ENCODE results near the gene SAE1. TPM values are rescaled to one million over a fixed set of nuclear protein-coding genes. Genes with fewer than 3 reads are reported as not detected.
A peak's percentile ranks its signal among the peaks of the same experiment; 100 is the strongest.
"Not testable (repeated sequence)": the region's sequence is repeated elsewhere in the genome, so short reads cannot be mapped to it uniquely, and the experiment has no call there.

The SAE1 gene
- total RNA-seq, 1 donor from 2014 or later = 137 TPM

DNA sequence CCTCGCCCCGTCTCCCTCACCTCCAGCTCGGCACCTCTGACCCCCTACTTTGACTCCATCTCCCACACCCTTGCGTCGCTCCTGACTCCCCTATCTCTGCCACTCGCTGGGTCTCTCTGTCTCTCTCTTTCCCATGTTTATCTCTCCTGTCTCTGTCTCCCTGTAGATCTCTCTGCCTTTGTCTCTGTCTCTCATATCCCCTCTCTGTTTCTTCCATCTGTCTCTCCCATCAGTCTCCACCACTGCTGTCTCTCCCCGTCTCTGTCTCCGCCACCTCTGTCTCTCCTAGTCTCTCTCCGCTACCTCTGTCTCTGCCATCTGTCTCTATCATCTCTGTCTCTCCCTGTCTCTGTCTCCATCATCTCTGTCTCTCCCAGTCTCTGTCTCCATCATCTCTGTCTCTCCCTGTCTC is 112.7 kb downstream of the SAE1 start:
- Mint-ChIP-seq H3K4me1 (peaks cover 19% of the 10 kb centered on the region), H3K36me3 (no peaks in the 10 kb centered on the region), H3K4me3 (peak overlapping the region; percentile 48), H3K9me3 (no peaks in the 10 kb centered on the region), H3K27me3 (ENCODE audit: low read depth) (peaks cover 3% of the 10 kb centered on the region), H3K27ac (peak overlapping the region; percentile 86)
- TF ChIP-seq, protein P1, sequence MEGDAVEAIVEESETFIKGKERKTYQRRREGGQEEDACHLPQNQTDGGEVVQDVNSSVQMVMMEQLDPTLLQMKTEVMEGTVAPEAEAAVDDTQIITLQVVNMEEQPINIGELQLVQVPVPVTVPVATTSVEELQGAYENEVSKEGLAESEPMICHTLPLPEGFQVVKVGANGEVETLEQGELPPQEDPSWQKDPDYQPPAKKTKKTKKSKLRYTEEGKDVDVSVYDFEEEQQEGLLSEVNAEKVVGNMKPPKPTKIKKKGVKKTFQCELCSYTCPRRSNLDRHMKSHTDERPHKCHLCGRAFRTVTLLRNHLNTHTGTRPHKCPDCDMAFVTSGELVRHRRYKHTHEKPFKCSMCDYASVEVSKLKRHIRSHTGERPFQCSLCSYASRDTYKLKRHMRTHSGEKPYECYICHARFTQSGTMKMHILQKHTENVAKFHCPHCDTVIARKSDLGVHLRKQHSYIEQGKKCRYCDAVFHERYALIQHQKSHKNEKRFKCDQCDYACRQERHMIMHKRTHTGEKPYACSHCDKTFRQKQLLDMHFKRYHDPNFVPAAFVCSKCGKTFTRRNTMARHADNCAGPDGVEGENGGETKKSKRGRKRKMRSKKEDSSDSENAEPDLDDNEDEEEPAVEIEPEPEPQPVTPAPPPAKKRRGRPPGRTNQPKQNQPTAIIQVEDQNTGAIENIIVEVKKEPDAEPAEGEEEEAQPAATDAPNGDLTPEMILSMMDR (IDR thresholded peaks at IDR 0.05; ENCODE audit: unreplicated experiment) = no peak
- no peak for DNase-seq (ENCODE audit: low spot score in 2 of 2, unreplicated experiment in 2 of 2)

DNA sequence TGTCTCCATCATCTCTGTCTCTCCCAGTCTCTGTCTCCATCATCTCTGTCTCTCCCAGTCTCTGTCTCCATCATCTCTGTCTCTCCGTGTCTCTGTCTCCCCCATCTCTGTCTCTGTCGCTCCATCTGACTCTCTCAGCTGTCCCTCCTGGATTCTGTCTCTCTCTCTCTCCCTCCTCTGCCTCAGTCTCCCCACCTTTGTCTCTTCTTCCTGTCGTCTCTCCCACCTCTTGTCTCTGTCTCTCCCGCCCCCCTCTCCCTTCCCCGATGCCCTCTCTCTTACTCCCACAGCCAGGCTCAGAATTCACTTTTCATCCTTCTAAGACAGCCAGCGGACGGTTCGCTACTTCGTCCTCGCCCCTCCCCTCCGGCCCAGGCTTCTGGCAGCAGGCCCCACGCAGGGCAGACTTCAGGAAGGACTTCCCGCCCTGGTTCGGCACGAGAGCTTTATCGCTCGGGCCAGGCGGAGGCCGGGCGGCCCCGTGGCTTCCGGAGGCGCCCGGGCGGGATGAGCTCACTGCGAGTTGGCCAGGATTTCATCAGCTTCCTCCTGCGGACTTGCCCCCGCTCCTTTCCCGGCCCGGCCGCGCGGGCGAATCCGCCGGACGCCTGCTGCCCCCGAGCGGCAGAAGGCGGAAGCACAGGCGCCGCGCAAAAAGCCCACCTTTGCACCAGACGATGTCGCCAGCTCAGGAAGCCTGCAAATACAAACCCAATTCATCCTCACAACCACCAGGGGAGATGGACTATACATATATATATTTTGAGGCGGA is 113.3 kb downstream of the SAE1 start:
- no peaks in the 10 kb centered on the region for H3K9me3 Mint-ChIP-seq
- H3K27ac Mint-ChIP-seq = peak overlapping the region; percentile 93
- peaks cover 17% of the 10 kb centered on the region for H3K4me1 Mint-ChIP-seq
- no peaks in the 10 kb centered on the region for H3K36me3 Mint-ChIP-seq
- peak overlapping the region; percentile 48 for H3K4me3 Mint-ChIP-seq
- TF ChIP-seq, protein P1 (IDR thresholded peaks at IDR 0.05; ENCODE audit: unreplicated experiment) = peak; percentile 99
- DNase-seq (ENCODE audit: low spot score in 2 of 2, unreplicated experiment in 2 of 2) = peak; percentile 86 to 97
- H3K27me3 Mint-ChIP-seq (ENCODE audit: low read depth) = peaks cover 3% of the 10 kb centered on the region

DNA sequence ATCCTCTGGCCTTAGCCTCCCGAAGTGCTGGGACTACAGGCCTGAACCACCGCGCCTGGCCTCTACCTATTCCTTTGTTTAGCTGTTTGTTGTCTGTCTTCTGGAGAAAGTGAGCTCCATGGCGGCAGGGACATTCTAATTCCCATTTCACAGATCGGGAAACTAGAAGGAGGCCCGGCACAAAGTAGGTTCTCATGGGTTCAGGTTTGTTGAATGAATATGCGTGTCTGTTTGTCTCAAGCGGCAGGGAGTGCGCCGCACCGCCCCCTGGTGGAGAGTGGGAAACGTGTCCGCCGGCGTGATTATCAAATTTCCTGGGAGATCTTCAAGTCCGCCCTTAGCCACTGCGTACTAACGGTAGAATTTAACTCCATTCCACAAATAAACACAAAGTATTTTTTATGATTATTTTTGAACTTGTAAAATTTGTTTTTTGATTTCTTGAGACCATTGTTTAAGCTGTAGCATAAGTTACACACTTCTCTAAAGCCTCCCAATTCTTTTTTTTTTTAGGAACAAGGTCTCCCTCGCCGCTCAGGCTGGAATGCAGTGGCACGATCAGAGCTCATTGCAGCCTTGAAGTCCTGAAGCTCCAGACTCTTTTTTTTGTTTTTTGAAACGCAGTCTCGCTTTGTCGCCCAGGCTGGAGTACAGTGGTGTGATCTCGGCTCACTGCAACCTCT is 116.8 kb downstream of the SAE1 start:
- H3K27me3 Mint-ChIP-seq (ENCODE audit: low read depth) = no peaks in the 10 kb centered on the region
- H3K27ac Mint-ChIP-seq = peak overlapping the region; percentile 89
- peak in 1 of 2 experiments; percentile 83 for DNase-seq (ENCODE audit: low spot score in 2 of 2, unreplicated experiment in 2 of 2)

DNA sequence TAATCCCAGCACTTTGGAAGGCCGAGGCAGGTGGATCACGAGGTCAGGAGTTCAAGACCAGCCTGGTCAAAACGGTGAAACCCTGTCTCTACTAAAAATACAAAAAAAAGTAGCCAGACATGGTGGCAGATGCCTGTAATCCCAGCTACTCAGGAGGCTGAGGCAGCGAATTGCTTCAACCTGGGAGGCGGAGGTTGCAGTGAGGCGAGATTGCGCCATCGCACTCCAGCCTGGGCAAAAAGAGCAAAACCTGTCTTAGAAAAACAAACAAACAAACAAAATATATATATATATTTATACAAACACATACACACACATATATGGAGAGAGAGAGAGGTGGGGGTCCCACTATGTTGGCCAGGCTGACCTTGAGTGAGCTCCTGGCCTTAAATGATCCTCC is 122.4 kb downstream of the SAE1 start:
- not testable (repeated sequence) for H3K9me3 Mint-ChIP-seq; DNase-seq (ENCODE audit: low spot score in 2 of 2, unreplicated experiment in 2 of 2); H3K4me3 Mint-ChIP-seq; H3K27me3 Mint-ChIP-seq (ENCODE audit: low read depth); H3K36me3 Mint-ChIP-seq
- Mint-ChIP-seq H3K27ac (peak overlapping the region; percentile 79), H3K4me1 (peaks cover 10% of the 10 kb centered on the region)

More for the DNA sequence above, 116.8 kb downstream of the SAE1 start:
- H3K9me3 Mint-ChIP-seq = no peaks in the 10 kb centered on the region
- TF ChIP-seq, protein P1 (IDR thresholded peaks at IDR 0.05; ENCODE audit: unreplicated experiment) = peak; percentile 99
- H3K4me3 Mint-ChIP-seq = no peak overlapping the region
- peaks cover 12% of the 10 kb centered on the region for H3K4me1 Mint-ChIP-seq
- no peaks in the 10 kb centered on the region for H3K36me3 Mint-ChIP-seq

DNA sequence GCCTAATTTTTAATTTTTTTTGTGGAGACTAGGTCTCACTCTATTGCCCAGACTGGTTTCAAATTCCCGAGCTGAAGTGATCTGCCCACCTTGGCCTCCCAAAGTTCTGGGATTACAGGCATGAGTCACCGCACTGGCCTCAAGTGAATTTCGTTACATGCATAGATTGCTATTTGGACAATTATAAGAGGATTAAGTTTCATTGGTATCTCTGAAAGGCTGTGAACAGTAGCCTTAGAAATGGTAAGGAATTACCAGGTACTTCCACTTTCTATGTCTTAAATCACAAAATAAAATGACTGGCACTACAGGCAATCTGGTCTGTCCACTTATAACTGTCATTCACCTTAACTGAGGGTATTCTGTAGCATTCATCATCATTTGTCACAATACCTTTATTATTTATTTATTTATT is 122.8 kb downstream of the SAE1 start:
- TF ChIP-seq, protein P1 (IDR thresholded peaks at IDR 0.05; ENCODE audit: unreplicated experiment) = no peak
- H3K4me1 Mint-ChIP-seq = peaks cover 14% of the 10 kb centered on the region
- peaks cover 4% of the 10 kb centered on the region for H3K36me3 Mint-ChIP-seq
- H3K27ac Mint-ChIP-seq = peak overlapping the region; percentile 79
- H3K9me3 Mint-ChIP-seq = no peaks in the 10 kb centered on the region
- H3K27me3 Mint-ChIP-seq (ENCODE audit: low read depth) = no peaks in the 10 kb centered on the region
- no peak for DNase-seq (ENCODE audit: low spot score in 2 of 2, unreplicated experiment in 2 of 2)
- no peak overlapping the region for H3K4me3 Mint-ChIP-seq

DNA sequence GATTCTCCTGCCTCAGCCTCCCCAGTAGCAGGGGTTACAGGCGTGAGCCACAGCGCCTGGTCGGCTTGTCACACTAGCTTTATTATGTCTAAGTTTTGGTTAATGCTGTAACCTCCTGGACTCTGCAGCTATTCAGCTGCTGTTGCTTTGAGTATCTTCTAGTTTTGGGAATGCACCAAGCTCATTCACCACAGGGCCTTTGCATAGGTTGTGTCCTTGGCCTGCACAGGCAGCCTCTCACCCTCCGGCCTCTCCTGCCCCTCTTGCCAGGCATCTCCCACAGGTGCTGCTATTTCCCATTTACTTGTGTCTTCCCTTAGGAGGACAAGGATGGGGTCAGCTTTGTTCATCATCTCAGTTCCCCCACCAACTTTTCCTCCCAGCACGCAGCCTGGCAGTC is 123.3 kb downstream of the SAE1 start:
- no peaks in the 10 kb centered on the region for H3K9me3 Mint-ChIP-seq
- no peaks in the 10 kb centered on the region for H3K27me3 Mint-ChIP-seq (ENCODE audit: low read depth)
- H3K27ac Mint-ChIP-seq = peak overlapping the region; percentile 21
- no peak for DNase-seq (ENCODE audit: low spot score in 2 of 2, unreplicated experiment in 2 of 2)
- H3K36me3 Mint-ChIP-seq = peaks cover 9% of the 10 kb centered on the region
- TF ChIP-seq, protein P1 (IDR thresholded peaks at IDR 0.05; ENCODE audit: unreplicated experiment) = no peak
- H3K4me1 Mint-ChIP-seq = peaks cover 19% of the 10 kb centered on the region
- no peak overlapping the region for H3K4me3 Mint-ChIP-seq

All from mesothelial cell of epicardium (in vitro differentiated cells).